Ishikawa (cell line): ENCODE measurements around the gene ASB14.

Source experiments
- RAD21 ChIP-seq: IDR thresholded peaks from 2 replicates; pipeline ENCODE4 v1.6.1; 2012; ENCODE audit warnings: low read depth
- REST ChIP-seq: IDR thresholded peaks from 2 replicates; pipeline ENCODE4 v1.6.1; 2012; ENCODE audit warnings: low read depth, mild to moderate bottlenecking

- TF ChIP-seq RAD21, result no peak
- no peak for TF ChIP-seq REST
Measured at GRCh38 chr3:57256844-57257243, 35.6 kb downstream of the ASB14 start.
